Spleen (tissue), 11 donors: ENCODE results near the gene RASSF1. TPM values are rescaled to one million over a fixed set of nuclear protein-coding genes. Genes with fewer than 3 reads are reported as not detected.
A peak's percentile ranks its signal among the peaks of the same experiment; 100 is the strongest.

ENCODE experiments used
- DNase-seq: peaks from one replicate; pipeline ENCODE4 v3.0.0-alpha.2; 2020
- H3K27ac ChIP-seq, 8 donors: fragments of 200-600 bp; sonication (generic) in 7 of 8; 1 replicate in 4 of 8; 2 replicates in 4 of 8; pipeline versions ENCODE4 v1.5.0 to v1.8.0; 2016 to 2021; ENCODE audit warnings: inconsistent platforms in 4 of 8, mild to moderate bottlenecking in 4 of 8, moderate library complexity in 1 of 8
- H3K27me3 ChIP-seq, 7 donors: fragments of 200-600 bp; sonication (generic) in 6 of 7; replicated peaks in 1 of 7; 1 replicate in 4 of 7; 2 replicates in 3 of 7; pipeline versions ENCODE4 v1.5.0 to v1.8.0; 2016 to 2021; ENCODE audit warnings: inconsistent platforms in 3 of 7, mild to moderate bottlenecking in 1 of 7
- H3K36me3 ChIP-seq, 6 donors: fragments of 200-600 bp; sonication (generic) in 5 of 6; 1 replicate in 4 of 6; 2 replicates in 2 of 6; pipeline versions ENCODE4 v1.5.0 to v1.8.0; 2016 to 2021; ENCODE audit warnings: inconsistent platforms in 2 of 6
- H3K4me1 ChIP-seq, 6 donors: fragments of 200-600 bp; sonication (generic) in 5 of 6; 1 replicate in 3 of 6; 2 replicates in 3 of 6; pipeline versions ENCODE4 v1.5.0 to v1.8.0; 2016 to 2021; ENCODE audit warnings: inconsistent platforms in 3 of 6
- H3K4me3 ChIP-seq, 8 donors: fragments of 200-600 bp; sonication (generic) in 7 of 8; 1 replicate in 4 of 8; 2 replicates in 4 of 8; pipeline versions ENCODE4 v1.5.0 to v1.8.0; 2016 to 2021; ENCODE audit warnings: inconsistent platforms in 4 of 8, mild to moderate bottlenecking in 4 of 8, moderate library complexity in 2 of 8
- H3K9me3 ChIP-seq, 8 donors: fragments of 200-600 bp; sonication (generic) in 7 of 8; 1 replicate in 4 of 8; 2 replicates in 4 of 8; pipeline versions ENCODE4 v1.5.0 to v1.8.0; 2016 to 2021; ENCODE audit warnings: inconsistent platforms in 4 of 8
- CTCF ChIP-seq, 11 experiments: fragments of 200-600 bp in 7 of 11; fragments of 450-650 bp in 4 of 11; sonication (generic) in 4 of 11; IDR thresholded peaks in 8 of 11; conservative IDR thresholded peaks in 3 of 11; 1 replicate in 7 of 11; 2 replicates in 4 of 11; pipeline versions ENCODE4 v1.4.0 to v1.8.0; 2016 to 2021; ENCODE audit warnings: antibody characterized with exemption in 11 of 11, inconsistent platforms in 4 of 11, mild to moderate bottlenecking in 1 of 11
- POLR2A ChIP-seq, 3 donors: fragments of 450-650 bp; IDR thresholded peaks; one replicate each; pipeline ENCODE4 v1.5.1; 2017; ENCODE audit warnings: antibody characterized with exemption in 3 of 3, mild to moderate bottlenecking in 1 of 3
- POLR2AphosphoS5 ChIP-seq, 3 donors: sonication (generic); formaldehyde crosslinking; IDR thresholded peaks; one replicate each; pipeline ENCODE4 v1.5.1; 2017; ENCODE audit warnings: antibody characterized with exemption in 3 of 3
- WGBS, 5 donors: extraction: QIAGEN DNeasy Blood & Tissue Kit in 3 of 5; methylation state at CpG; one replicate each; pipeline versions ENCODE4 v1.1.5 to v1.1.7; 2013 to 2018; 5-methylcytosine and 5-hydroxymethylcytosine counted together
- intact Hi-C: fragments of 100-400 bp; cut with DNase I; formaldehyde crosslinking; loops from one replicate; pipeline ENCODE4 v1.15.0; 2023; ENCODE audit warnings: low total_unique reads
- polyA plus RNA-seq, 3 donors: library from polyadenylated mRNA; stranded (reverse); fragments of 200-250 nt; gene quantifications; one replicate each; pipeline ENCODE4 v1.2.1, GENCODE V29; 2013
- total RNA-seq, 7 donors: library from RNA; depleted of rRNA in 3 of 7; stranded (reverse); fragments of >200 nt in 3 of 7; fragmentation: NEBNext Ultra II Directional in 4 of 7; extraction: Animal tissue kit (Norgen Biotek cat#: 25700) in 4 of 7; gene quantifications; one replicate each; pipeline versions ENCODE4 v1.1.0 to v1.2.1, GENCODE V29; 2016 to 2021
- donor health status: healthy with polysubstance abuse.
- donor health status: DM: no; HTN: no; CAD: no; lungs with moderate emphysema.
- donor health status: DM: no; HTN: no; CAD: no.
- donor health status: Bipolar disorder and iron deficiency.
- donor health status: healthy.
- donor health status: DM: no; HTN: no; CAD: no.
- donor health status: DM: yes; HTN: yes; CAD: no.

The RASSF1 gene
- total and polyA plus RNA-seq, 10 donors = 48.3 to 113 (median 64.7) TPM

- Histone ChIP-seq H3K4me3 (no peak overlapping the region), H3K9me3 (no peaks in the 10 kb centered on the region), H3K27ac (peak overlapping the region in 7 of 8 donors; percentile 22 to 96 (median 93)), H3K27me3 (no peaks in the 10 kb centered on the region), H3K4me1 (peaks cover 37 to 93% (median 74%) of the 10 kb centered on the region in 6 donors), H3K36me3 (peaks cover 0 to 48% (median 28%) of the 10 kb centered on the region in 6 donors)
- peak; percentile 64 for DNase-seq
- 78 to 89% (median 82%) methylated on average over 11 of the region's 11 CpGs for WGBS, 5 donors
- no peak for TF ChIP-seq CTCF (IDR thresholded peaks at IDR 0.05 in 8 of 11, conservative IDR thresholded peaks at IDR 0.05 in 3 of 11)
- TF ChIP-seq POLR2A (IDR thresholded peaks at IDR 0.05) = no peak
- no peak for TF ChIP-seq POLR2AphosphoS5 (IDR thresholded peaks at IDR 0.05)
- intact Hi-C loops = loop anchor here (10.0 kb wide), 1 partner anchor 91 kb away; the partner anchor contains the start of gene GNAI2
Measured at GRCh38 chr3:50325497-50326181, 15.0 kb downstream of the RASSF1 start.

- H3K4me3 ChIP-seq = no peak overlapping the region
- no peaks in the 10 kb centered on the region for H3K27me3 ChIP-seq
- 74 to 96% (median 83%) methylated on average over 2 of the region's 2 CpGs for WGBS, 5 donors
- intact Hi-C loops = loop anchor here (10.0 kb wide), 1 partner anchor 90 kb away; the partner anchor contains the start of gene GNAI2
- peaks cover 37 to 93% (median 79%) of the 10 kb centered on the region in 6 donors for H3K4me1 ChIP-seq
- H3K36me3 ChIP-seq = peaks cover 0 to 48% (median 23%) of the 10 kb centered on the region in 6 donors
- TF ChIP-seq POLR2A (IDR thresholded peaks at IDR 0.05) (no peak), POLR2AphosphoS5 (IDR thresholded peaks at IDR 0.05) (no peak), CTCF (IDR thresholded peaks at IDR 0.05 in 8 of 11, conservative IDR thresholded peaks at IDR 0.05 in 3 of 11) (no peak)
- DNase-seq = no peak
- peak overlapping the region in 7 of 8 donors; percentile 86 to 96 (median 93) for H3K27ac ChIP-seq
- H3K9me3 ChIP-seq = no peaks in the 10 kb centered on the region
Measured at GRCh38 chr3:50325113-50325480, 15.5 kb downstream of the RASSF1 start.

- Histone ChIP-seq H3K27me3 (no peaks in the 10 kb centered on the region), H3K36me3 (peaks cover 0 to 48% (median 20%) of the 10 kb centered on the region in 6 donors), H3K9me3 (no peaks in the 10 kb centered on the region), H3K4me1 (peaks cover 37 to 93% (median 84%) of the 10 kb centered on the region in 6 donors), H3K4me3 (peak overlapping the region in 3 of 8 donors; percentile 2 to 83 (median 3)), H3K27ac (peak overlapping the region; percentile 86 to 96 (median 93))
- intact Hi-C loops = loop anchor here (10.0 kb wide), 1 partner anchor 90 kb away; the partner anchor contains the start of gene GNAI2
- DNase-seq = peak; percentile 90
- 35 to 55% (median 52%) methylated on average over 4 of the region's 4 CpGs for WGBS, 5 donors
- TF ChIP-seq CTCF (IDR thresholded peaks at IDR 0.05 in 8 of 11, conservative IDR thresholded peaks at IDR 0.05 in 3 of 11) = peak; percentile 69 to 93 (median 88)
- no peak for TF ChIP-seq POLR2A (IDR thresholded peaks at IDR 0.05)
- TF ChIP-seq POLR2AphosphoS5 (IDR thresholded peaks at IDR 0.05) = peak in 2 of 3 donors; percentile 61
Measured at GRCh38 chr3:50324351-50325112, 16.1 kb downstream of the RASSF1 start.
